Endothelial cell of umbilical vein (primary cell): Measurements from ENCODE around the gene CNOT1. TPM values are rescaled to one million over a fixed set of nuclear protein-coding genes. Genes with fewer than 3 reads are reported as not detected.

ENCODE experiments used
- BruUV-seq: library from RNA; stranded (reverse); fragments of 400-500 nt; replicated peaks from 2 replicates; lab custom pipeline; 2021; lab: Mats Ljungman, UMichigan
- CTCF ChIA-PET: fragments of 300-600, 350-600 bp; sonication (Branson Sonifier 250); formaldehyde crosslinking; loops from one replicate; lab custom pipeline; 2021; ENCODE audit warnings: antibody characterized with exemption, inconsistent platforms; lab: Charles Lee
- POLR2A ChIA-PET: fragments of 300-600, 350-600 bp; sonication (Branson Sonifier 250); formaldehyde crosslinking; loops from one replicate; lab custom pipeline; 2021; ENCODE audit warnings: antibody characterized with exemption, inconsistent platforms; lab: Charles Lee
- DNase-seq: peaks from one replicate; pipeline ENCODE4 v3.0.0-alpha.2; 2011; ENCODE audit warnings: low read depth, low spot score
- FAIRE-seq: peaks from 2 replicates; lab custom pipeline; 2011; peaks lifted over from hg19 to GRCh38; lab: Jason Lieb, UNC
- H2AFZ ChIP-seq: 2 replicates; pipeline ENCODE4 v1.6.0; 2012; ENCODE audit warnings: low read depth, low read length, control low read depth, inconsistent platforms
- H3K27ac ChIP-seq: 2 replicates; pipeline ENCODE4 v1.5.1; 2011; ENCODE audit warnings: low read depth, mild to moderate bottlenecking, control low read depth, low read length, moderate library complexity; ENCODE audit not compliant: insufficient read depth
- H3K27me3 ChIP-seq, 2 experiments: 2 replicates each; pipeline versions ENCODE4 v1.6.0 to v1.6.1; 2011; ENCODE audit warnings: low read length in 2 of 2, mixed read lengths in 1 of 2; ENCODE audit not compliant: control insufficient read depth in 2 of 2, insufficient read depth in 2 of 2
- H3K36me3 ChIP-seq, 2 experiments: 2 replicates in 1 of 2; 3 replicates in 1 of 2; pipeline ENCODE4 v1.5.1; 2011; ENCODE audit warnings: low read length in 2 of 2, mild to moderate bottlenecking in 1 of 2, moderate library complexity in 1 of 2; ENCODE audit not compliant: control insufficient read depth in 2 of 2, insufficient read depth in 2 of 2; ENCODE audit errors: extremely low read depth in 1 of 2
- H3K4me1 ChIP-seq: 3 replicates; pipeline ENCODE4 v1.5.1; 2011; ENCODE audit warnings: mild to moderate bottlenecking, low read length; ENCODE audit not compliant: control insufficient read depth, insufficient read depth; ENCODE audit errors: extremely low read depth
- H3K4me2 ChIP-seq: 2 replicates; pipeline ENCODE4 v1.6.1; 2011; ENCODE audit warnings: low read length, control low read depth, mixed read lengths; ENCODE audit not compliant: insufficient read depth
- H3K4me3 ChIP-seq, 3 experiments: fragments of 200-600 bp in 1 of 3; sonication (generic), shearing (Covaris generic) in 1 of 3; replicated peaks in 1 of 3; 2 replicates each; pipeline ENCODE4 v1.5.1; 2011 to 2016; ENCODE audit warnings: control low read depth in 3 of 3, low read length in 3 of 3, mild to moderate bottlenecking in 2 of 3, inconsistent platforms in 1 of 3, low read depth in 1 of 3, moderate library complexity in 1 of 3; ENCODE audit not compliant: insufficient read depth in 1 of 3
- H3K79me2 ChIP-seq: 2 replicates; pipeline ENCODE4 v1.6.0; 2012; ENCODE audit warnings: low read length, inconsistent platforms; ENCODE audit not compliant: control insufficient read depth, insufficient read depth
- H3K9ac ChIP-seq: replicated peaks from 2 replicates; pipeline ENCODE3; 2011; ENCODE audit warnings: low read length, control low read depth; ENCODE audit not compliant: insufficient read depth; ENCODE audit errors: extremely low read depth
- H3K9me1 ChIP-seq: replicated peaks from 3 replicates; pipeline ENCODE4 v1.6.0; 2011; ENCODE audit warnings: mild to moderate bottlenecking, low read length; ENCODE audit not compliant: control insufficient read depth, insufficient read depth; ENCODE audit errors: extremely low read depth
- H3K9me3 ChIP-seq: replicated peaks from 2 replicates; pipeline ENCODE4 v1.5.1; 2012; ENCODE audit warnings: low read length, inconsistent platforms; ENCODE audit not compliant: control insufficient read depth, insufficient read depth
- H4K20me1 ChIP-seq: replicated peaks from 2 replicates; pipeline ENCODE3; 2011; ENCODE audit warnings: mild to moderate bottlenecking, low read length; ENCODE audit not compliant: control insufficient read depth, insufficient read depth; ENCODE audit errors: extremely low read depth
- EZH2 ChIP-seq: IDR thresholded peaks from 2 replicates; pipeline ENCODE4 v1.6.1; 2012; ENCODE audit warnings: borderline replicate concordance, low read depth, mild to moderate bottlenecking, moderate library complexity, low read length, inconsistent platforms; ENCODE audit not compliant: severe bottlenecking
- FOS ChIP-seq: IDR thresholded peaks from 2 replicates; pipeline ENCODE4 v1.6.1; 2011; ENCODE audit warnings: mild to moderate bottlenecking, low read length, moderate library complexity, borderline replicate concordance; ENCODE audit not compliant: insufficient read depth
- GATA2 ChIP-seq: IDR thresholded peaks from 2 replicates; pipeline ENCODE4 v1.7.0; 2011; ENCODE audit warnings: low read depth, mild to moderate bottlenecking, moderate library complexity, mixed read lengths, low read length; ENCODE audit not compliant: insufficient read length, insufficient read depth
- JUN ChIP-seq: IDR thresholded peaks from 2 replicates; pipeline ENCODE4 v1.6.1; 2011; ENCODE audit warnings: borderline replicate concordance, low read depth; ENCODE audit not compliant: insufficient read length, insufficient read depth
- MYC ChIP-seq: IDR thresholded peaks from one replicate; pipeline ENCODE4 v1.6.1; 2011; ENCODE audit warnings: mild to moderate bottlenecking, low read depth, low read length
- POLR2AphosphoS5 ChIP-seq: IDR thresholded peaks from 2 replicates; pipeline ENCODE4 v1.6.1; 2012; ENCODE audit warnings: low read depth, mild to moderate bottlenecking, control low read depth, low read length, moderate library complexity; ENCODE audit not compliant: insufficient read depth
- dilution Hi-C: fragments of 300-500 bp; cut with MboI; formaldehyde crosslinking; loops from one replicate; pipeline ENCODE4 v1.15.0; 2019; ENCODE audit warnings: low sequenced_read_pairs; ENCODE audit not compliant: extremely low pct_ligation_motif_present
- intact Hi-C: fragments of 100-400 bp; cut with micrococcal nuclease; formaldehyde crosslinking; loops from one replicate; pipeline ENCODE4 v1.10.0; 2022
- polyA plus RNA-seq, 4 experiments: library from polyadenylated mRNA; depleted of rRNA in 3 of 4; stranded (reverse) in 3 of 4; unstranded in 1 of 4; fragments of >200 nt; gene quantifications; 2 replicates each; pipeline versions ENCODE4 v1.2.1 to v1.2.3, GENCODE V29; 2011 to 2012; ENCODE audit warnings: missing spikeins in 1 of 4
- total RNA-seq: library from RNA; stranded (reverse); gene quantifications from 2 replicates; pipeline ENCODE4 v1.2.3, GENCODE V29; 2021
- TF ChIP-seq, protein P1 (sequence below), 2 donors: IDR thresholded peaks; 1 replicate in 1 of 2; 2 replicates in 1 of 2; pipeline ENCODE4 v1.5.1; 2011; ENCODE audit warnings: low read length in 2 of 2, mild to moderate bottlenecking in 2 of 2, moderate library complexity in 2 of 2, control low read depth in 1 of 2, inconsistent platforms in 1 of 2, low read depth in 1 of 2; ENCODE audit not compliant: insufficient read depth in 1 of 2; ENCODE audit errors: extremely low read depth in 1 of 2

The CNOT1 gene
- total and polyA plus RNA-seq, 2 donors (not counting 3 experiments of a cell fraction or from before 2014, with no cell fraction given), result 142 to 151 TPM

GRCh38 chr16:58654560-58655214, 25.1 kb upstream of the CNOT1 start:
- Histone ChIP-seq H3K36me3 (no peaks in the 10 kb centered on the region), H3K4me2 (no peak overlapping the region), H3K9me3 (no peaks in the 10 kb centered on the region), H3K9ac (no peak overlapping the region), H3K27me3 (peaks cover 2 to 5% of the 10 kb centered on the region in 2 experiments), H3K4me3 (no peak overlapping the region), H2AFZ (no peak overlapping the region), H4K20me1 (no peaks in the 10 kb centered on the region), H3K4me1 (no peaks in the 10 kb centered on the region), H3K9me1 (no peaks in the 10 kb centered on the region), H3K79me2 (no peaks in the 10 kb centered on the region), H3K27ac (no peak overlapping the region)
- dilution Hi-C loops (no loop called here), intact Hi-C loops (no loop called here)
- TF ChIP-seq FOS (no peak), JUN (no peak), MYC (no peak), GATA2 (no peak), POLR2AphosphoS5 (no peak), EZH2 (no peak)
- TF ChIP-seq, protein P1, sequence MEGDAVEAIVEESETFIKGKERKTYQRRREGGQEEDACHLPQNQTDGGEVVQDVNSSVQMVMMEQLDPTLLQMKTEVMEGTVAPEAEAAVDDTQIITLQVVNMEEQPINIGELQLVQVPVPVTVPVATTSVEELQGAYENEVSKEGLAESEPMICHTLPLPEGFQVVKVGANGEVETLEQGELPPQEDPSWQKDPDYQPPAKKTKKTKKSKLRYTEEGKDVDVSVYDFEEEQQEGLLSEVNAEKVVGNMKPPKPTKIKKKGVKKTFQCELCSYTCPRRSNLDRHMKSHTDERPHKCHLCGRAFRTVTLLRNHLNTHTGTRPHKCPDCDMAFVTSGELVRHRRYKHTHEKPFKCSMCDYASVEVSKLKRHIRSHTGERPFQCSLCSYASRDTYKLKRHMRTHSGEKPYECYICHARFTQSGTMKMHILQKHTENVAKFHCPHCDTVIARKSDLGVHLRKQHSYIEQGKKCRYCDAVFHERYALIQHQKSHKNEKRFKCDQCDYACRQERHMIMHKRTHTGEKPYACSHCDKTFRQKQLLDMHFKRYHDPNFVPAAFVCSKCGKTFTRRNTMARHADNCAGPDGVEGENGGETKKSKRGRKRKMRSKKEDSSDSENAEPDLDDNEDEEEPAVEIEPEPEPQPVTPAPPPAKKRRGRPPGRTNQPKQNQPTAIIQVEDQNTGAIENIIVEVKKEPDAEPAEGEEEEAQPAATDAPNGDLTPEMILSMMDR (IDR thresholded peaks at IDR 0.05; ENCODE audit: extremely low read depth in 1 of 2, insufficient read depth in 1 of 2, low read depth in 1 of 2, low read length in 2 of 2), result no peak
- no TSS peak for BruUV-seq
- ChIA-PET CTCF (interaction anchor here (1.0 to 1.7 kb wide), 2 partner anchors 65 to 102 kb away, joined by 3 to 4 read pairs; no protein-coding TSS in a partner anchor), POLR2A (no interaction called here)
- FAIRE-seq, result no peak
- no peak for DNase-seq
